K562 (cell line): ENCODE data around the gene MFSD11. TPM values are rescaled to one million over a fixed set of nuclear protein-coding genes. Genes with fewer than 3 reads are reported as not detected.
"Not testable (repeated sequence)": the region's sequence is repeated elsewhere in the genome, so short reads cannot be mapped to it uniquely, and the experiment has no call there.

Source experiments
- ATAC-seq: fragments of 200-7000 bp; cut with Tn5 transposase; 3 replicates; pipeline ENCODE4 v1.9.1; 2020; ENCODE audit warnings: moderate library complexity
- BruUV-seq: library from RNA; stranded (reverse); fragments of 400-500 nt; replicated peaks from 2 replicates; lab custom pipeline; 2021; lab: Mats Ljungman, UMichigan
- CTCF ChIA-PET: fragments of 300-600 bp; formaldehyde crosslinking; extraction: SDS; loops from one replicate; lab custom pipeline; 2021; ENCODE audit warnings: low intra/inter-chr PET ratio; lab: Yijun Ruan, JAX
- POLR2A ChIA-PET: fragments of 300-600, 350-650 bp; sonication (Branson Sonifier 250); formaldehyde crosslinking; extraction: SDS; loops from one replicate; lab custom pipeline; 2021; ENCODE audit warnings: antibody characterized with exemption, inconsistent platforms; lab: Yijun Ruan, JAX
- DNase-seq, 4 experiments: peaks; one replicate each; pipeline versions ENCODE4 v3.0.0 to v3.0.0-alpha.2; 2011 to 2018; ENCODE audit warnings: low spot score in 3 of 4, mixed read lengths in 3 of 4; ENCODE audit errors: extremely low read depth in 1 of 4
- FAIRE-seq: peaks from 2 replicates; lab custom pipeline; 2011; peaks lifted over from hg19 to GRCh38; lab: Jason Lieb, UNC
- H2AFZ ChIP-seq: 2 replicates; pipeline ENCODE4 v1.6.0; 2011; ENCODE audit warnings: low read depth, low read length, control low read depth, inconsistent platforms
- H3K27ac ChIP-seq: fragments of 200-600 bp; 3 replicates; pipeline ENCODE4 v1.8.0; 2011; ENCODE audit warnings: low read depth, mild to moderate bottlenecking, control low read depth, inconsistent platforms, low read length, moderate library complexity, mixed read lengths; ENCODE audit errors: extremely low read depth
- H3K27me3 ChIP-seq, 2 experiments: fragments of 300-600 bp in 1 of 2; 2 replicates in 1 of 2; 3 replicates in 1 of 2; pipeline versions ENCODE4 v1.6.0 to v1.8.0; 2011; ENCODE audit warnings: inconsistent platforms in 2 of 2, low read length in 2 of 2, mild to moderate bottlenecking in 1 of 2, mixed read lengths in 1 of 2, moderate library complexity in 1 of 2; ENCODE audit not compliant: control insufficient read depth in 2 of 2, insufficient read depth in 2 of 2
- H3K36me3 ChIP-seq: fragments of 300-600 bp; 3 replicates; pipeline ENCODE4 v1.8.0; 2011; ENCODE audit warnings: mild to moderate bottlenecking, low read length, inconsistent platforms; ENCODE audit not compliant: control insufficient read depth, insufficient read depth
- H3K4me1 ChIP-seq, 2 experiments: fragments of 200-600 bp in 1 of 2; replicated peaks in 1 of 2; 2 replicates in 1 of 2; 3 replicates in 1 of 2; pipeline versions ENCODE4 v1.5.1 to v1.8.0; 2011; ENCODE audit warnings: inconsistent platforms in 2 of 2, low read length in 2 of 2, mild to moderate bottlenecking in 1 of 2, mixed read lengths in 1 of 2, moderate library complexity in 1 of 2; ENCODE audit not compliant: control insufficient read depth in 2 of 2, insufficient read depth in 2 of 2
- H3K4me2 ChIP-seq: 2 replicates; pipeline ENCODE4 v1.6.1; 2011; ENCODE audit warnings: low read length, control low read depth, inconsistent platforms, mixed read lengths; ENCODE audit not compliant: insufficient read depth
- H3K4me3 ChIP-seq: fragments of 200-600 bp; sonication (generic), shearing (Covaris generic); 2 replicates; pipeline ENCODE4 v1.5.1; 2016; ENCODE audit warnings: control low read depth, inconsistent platforms
- H3K79me2 ChIP-seq: fragments of 200-600 bp; 3 replicates; pipeline ENCODE4 v1.8.0; 2011; ENCODE audit warnings: low read length, inconsistent platforms; ENCODE audit not compliant: control insufficient read depth, insufficient read depth
- H3K9ac ChIP-seq, 2 experiments: 2 replicates each; pipeline versions ENCODE4 v1.6.0 to v1.6.1; 2011; ENCODE audit warnings: low read depth in 2 of 2, low read length in 2 of 2, control low read depth in 1 of 2, inconsistent platforms in 1 of 2, mild to moderate bottlenecking in 1 of 2, mixed read lengths in 1 of 2; ENCODE audit not compliant: insufficient read depth in 1 of 2
- H3K9me1 ChIP-seq: one replicate; pipeline ENCODE4 v1.6.0; 2011; ENCODE audit warnings: inconsistent platforms, mild to moderate bottlenecking, low read length, moderate library complexity; ENCODE audit not compliant: control insufficient read depth, insufficient read depth
- H3K9me3 ChIP-seq: replicated peaks from 2 replicates; pipeline ENCODE4 v1.5.1; 2011; ENCODE audit warnings: low read depth, low read length, inconsistent platforms; ENCODE audit not compliant: control insufficient read depth, insufficient read depth
- H4K20me1 ChIP-seq: replicated peaks from 2 replicates; pipeline ENCODE4 v1.6.1; 2011; ENCODE audit warnings: low read length, inconsistent platforms, mixed read lengths; ENCODE audit not compliant: control insufficient read depth, insufficient read depth
- MAFG ChIP-seq: fragments of 450-650 bp; conservative IDR thresholded peaks from 2 replicates; pipeline ENCODE4 v1.6.1; 2016; ENCODE audit warnings: missing genetic modification characterization, missing compliant biosample characterization
- PCBP2 ChIP-seq: fragments of 200-400 bp; formaldehyde crosslinking; IDR thresholded peaks from 2 replicates; pipeline ENCODE4 v1.6.1; 2018; ENCODE audit warnings: low read length, low read depth, mild to moderate bottlenecking, moderate library complexity; ENCODE audit not compliant: poor library complexity, severe bottlenecking
- TFAP4 ChIP-seq: sonication (generic); formaldehyde crosslinking; IDR thresholded peaks from 2 replicates; pipeline ENCODE4 v1.8.0; 2022; ENCODE audit warnings: missing genetic modification reagents, mild to moderate bottlenecking, moderate library complexity, borderline replicate concordance
- ZEB2 ChIP-seq: fragments of 450-650 bp; IDR thresholded peaks from 2 replicates; pipeline ENCODE4 v1.6.1; 2016
- ZNF143 ChIP-seq: sonication (generic); formaldehyde crosslinking; IDR thresholded peaks from 2 replicates; pipeline ENCODE4 v1.9.0; 2022; ENCODE audit warnings: mild to moderate bottlenecking, missing genetic modification reagents
- WGBS: fragments of 100-300 bp; shearing (Covaris generic); methylation state at CpG from one replicate; pipeline ENCODE4 v1.1.6; 2016; ENCODE audit warnings: low coverage, mixed read lengths; ENCODE audit not compliant: insufficient coverage; ENCODE audit errors: missing lambda C conversion rate; 5-methylcytosine and 5-hydroxymethylcytosine counted together
- in situ Hi-C: fragments of 300-500 bp; cut with MboI; formaldehyde crosslinking; loops from 4 replicates; pipeline ENCODE4 v1.15.0; 2018; ENCODE audit warnings: inconsistent platforms, mixed read lengths
- intact Hi-C: fragments of 100-400 bp; cut with micrococcal nuclease; formaldehyde crosslinking; loops from 2 replicates; pipeline ENCODE4 v1.14.2; 2022
- polyA plus RNA-seq, 8 experiments: library from polyadenylated mRNA; depleted of rRNA in 4 of 8; stranded (reverse) in 5 of 8; unstranded in 3 of 8; fragments of >200 nt; fragmentation: Nextera tagmentation in 2 of 8; fragmentation: Illumina TruSeq in 1 of 8; extraction: Ambion mirVana in 2 of 8; extraction: Trizol in 1 of 8; gene quantifications; 2 replicates each; pipeline versions ENCODE4 v1.2.1 to v1.2.3, GENCODE V29; 2011 to 2014; ENCODE audit warnings: inconsistent platforms in 1 of 8, missing spikeins in 1 of 8
- total RNA-seq, 7 experiments: library from RNA; depleted of rRNA in 6 of 7; stranded (reverse); fragments of >200 nt in 6 of 7; fragmentation: Illumina TruSeq in 2 of 7; extraction: Trizol in 2 of 7; gene quantifications; 2 replicates each; pipeline versions ENCODE4 v1.2.1 to v1.2.3, GENCODE V29; 2011 to 2021; ENCODE audit warnings: low replicate concordance in 1 of 7

Gene MFSD11
- total and polyA plus RNA-seq, 9 of the 15 experiments (the other 6 are each of a cell fraction or from before 2014, with no cell fraction given) = 14.4 to 24.5 (median 19.9) TPM

GRCh38 chr17:76722977-76723376 is 14.9 kb upstream of the MFSD11 start:
- H3K27me3 ChIP-seq, H3K4me2 ChIP-seq, FAIRE-seq, CTCF ChIA-PET, H3K9ac ChIP-seq, BruUV-seq, DNase-seq, intact Hi-C loops, H3K9me3 ChIP-seq, H3K9me1 ChIP-seq, in situ Hi-C loops, H2AFZ ChIP-seq, H4K20me1 ChIP-seq, H3K4me3 ChIP-seq, H3K27ac ChIP-seq, ATAC-seq: not testable (repeated sequence)
- WGBS = 98% methylated on average over 8 of the region's 8 CpGs
- Histone ChIP-seq H3K4me1 (peaks cover 11 to 39% of the 10 kb centered on the region in 2 experiments; a peak in 4 of 5 replicates), H3K79me2 (peaks cover 60% of the 10 kb centered on the region), H3K36me3 (peaks cover 69% of the 10 kb centered on the region)
- TF ChIP-seq ZNF143 (CRISPR knock-in tag) = 0 out of 2 replicates have a peak, but pooled peaks have one; percentile 4
- POLR2A ChIA-PET = interaction anchor here (0.7 to 1.3 kb wide), 3 partner anchors 9 to 510 kb away, joined by 3 to 4 read pairs (median 4); no protein-coding TSS in a partner anchor

- H3K9ac ChIP-seq = no peak overlapping the region
- no peak overlapping the region for H3K27ac ChIP-seq
- no peak for ATAC-seq
- H3K9me1 ChIP-seq = no peaks in the 10 kb centered on the region
- no peak overlapping the region for H3K4me3 ChIP-seq
- no peak overlapping the region for H3K4me2 ChIP-seq
- H4K20me1 ChIP-seq = peaks cover 11% of the 10 kb centered on the region; the same call in 1 of the 2 replicates
- BruUV-seq = no TSS peak
- no peak for DNase-seq
- WGBS = over 99% methylated on average over 8 of the region's 9 CpGs
- no peaks in the 10 kb centered on the region; the same call in 1 of the 2 replicates for H3K9me3 ChIP-seq
- H3K4me1 ChIP-seq = peaks cover 12 to 40% of the 10 kb centered on the region in 2 experiments; a peak in 4 of 5 replicates
- no peaks in the 10 kb centered on the region for H3K27me3 ChIP-seq
- intact Hi-C loops (no loop called here), in situ Hi-C loops (no loop called here)
- no peak for FAIRE-seq
- TF ChIP-seq PCBP2 (no peak), MAFG (tag) (no peak), ZEB2 (no peak), TFAP4 (0 out of 2 replicates have a peak, but pooled peaks have one; percentile 11)
- POLR2A ChIA-PET = interaction anchor here (0.7 to 5.0 kb wide), 3 partner anchors 11 to 509 kb away, joined by 3 to 35 read pairs (median 4); partner anchors contain the start of gene MXRA7
- H2AFZ ChIP-seq = no peak overlapping the region
- CTCF ChIA-PET = no interaction called here
- peaks cover 61% of the 10 kb centered on the region for H3K36me3 ChIP-seq
- H3K79me2 ChIP-seq = peaks cover 63% of the 10 kb centered on the region
These were observed 14.1 kb upstream of the MFSD11 start for GRCh38 chr17:76723812-76724211.
